ENCODE results near the gene ACVR2A. TPM values are rescaled to one million over a fixed set of nuclear protein-coding genes. Genes with fewer than 3 reads are reported as not detected.

Gene ACVR2A
- total RNA-seq, 4 donors from 2014 or later = 44.4 to 75.4 (median 62.0) TPM

DNA sequence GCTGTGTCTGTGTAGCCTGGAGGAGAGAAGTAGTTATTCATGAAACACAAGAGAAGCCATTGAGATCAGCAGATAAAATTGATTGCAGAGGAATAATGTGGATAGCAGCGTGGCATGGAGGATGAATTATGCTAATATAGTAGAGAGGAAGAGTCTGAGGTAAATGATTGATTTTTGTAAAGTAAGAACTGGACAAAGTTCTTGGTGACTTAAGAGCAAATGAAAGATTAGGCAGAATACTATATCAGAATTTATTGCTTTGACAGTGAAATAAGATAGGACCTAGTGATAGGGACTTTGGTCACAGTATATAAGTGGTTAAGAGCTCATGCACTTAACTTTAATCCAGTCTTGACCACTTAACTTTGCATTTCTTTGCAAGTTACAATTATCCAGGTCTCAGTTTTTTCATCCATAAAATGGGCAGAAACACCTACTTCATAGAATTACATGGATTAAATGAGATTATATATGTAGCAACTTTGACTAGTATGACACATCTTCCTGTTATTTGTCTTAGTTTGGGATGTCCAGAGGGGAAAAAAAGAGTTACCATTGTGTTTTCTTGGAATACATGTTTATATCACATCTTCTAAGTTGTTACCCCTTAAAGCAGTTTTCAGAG lies 29.1 kb downstream of the ACVR2A start:
- H3K4me3 ChIP-seq (ENCODE audit: low read depth, poor library complexity, severe bottlenecking) = no peak overlapping the region
- DNase-seq (ENCODE audit: low spot score in 2 of 2) = no peak
- intact Hi-C loops (cut with DNase I; ENCODE audit: low total_unique reads) = no loop called here
- TF ChIP-seq CTCF (IDR thresholded peaks at IDR 0.05) (no peak), POLR2A (IDR thresholded peaks at IDR 0.05) (no peak)
- 59 to 68% methylated on average over 1 of the region's 1 CpG for WGBS, 2 donors

- no peak for TF ChIP-seq POLR2A (IDR thresholded peaks at IDR 0.05)
These were observed 35.0 kb downstream of the ACVR2A start for GRCh38 chr2:147879846-147880245.

GRCh38 chr2:147882631-147883030 lies 37.8 kb downstream of the ACVR2A start:
- H3K4me3 ChIP-seq (ENCODE audit: low read depth, poor library complexity, severe bottlenecking) = no peak overlapping the region
- intact Hi-C loops (cut with DNase I; ENCODE audit: low total_unique reads) = no loop called here
- no peak for DNase-seq (ENCODE audit: low spot score in 2 of 2)
- TF ChIP-seq CTCF (IDR thresholded peaks at IDR 0.05) (no peak), POLR2A (IDR thresholded peaks at IDR 0.05) (no peak)

More at GRCh38 chr2:147879846-147880245, 35.0 kb downstream of the ACVR2A start:
- intact Hi-C loops (cut with DNase I; ENCODE audit: low total_unique reads) = no loop called here
- no peak overlapping the region for H3K4me3 ChIP-seq (ENCODE audit: low read depth, poor library complexity, severe bottlenecking)
- no peak for DNase-seq (ENCODE audit: low spot score in 2 of 2)

- no peak for TF ChIP-seq POLR2A (IDR thresholded peaks at IDR 0.05)
- TF ChIP-seq CTCF (IDR thresholded peaks at IDR 0.05) = no peak
- intact Hi-C loops (cut with DNase I; ENCODE audit: low total_unique reads) = no loop called here
- no peak for DNase-seq (ENCODE audit: low spot score in 2 of 2)
- no peak overlapping the region for H3K4me3 ChIP-seq (ENCODE audit: low read depth, poor library complexity, severe bottlenecking)
These were observed 40.0 kb downstream of the ACVR2A start for GRCh38 chr2:147884830-147885229.

- 70 to 75% methylated on average over 2 of the region's 2 CpGs for WGBS, 2 donors
- H3K4me3 ChIP-seq (ENCODE audit: low read depth, poor library complexity, severe bottlenecking) = no peak overlapping the region
- intact Hi-C loops (cut with DNase I; ENCODE audit: low total_unique reads) = no loop called here
- DNase-seq (ENCODE audit: low spot score in 2 of 2) = no peak
- TF ChIP-seq CTCF (IDR thresholded peaks at IDR 0.05) (no peak), POLR2A (IDR thresholded peaks at IDR 0.05) (no peak)
These were observed 41.3 kb downstream of the ACVR2A start for GRCh38 chr2:147886136-147886535.

- TF ChIP-seq POLR2A (IDR thresholded peaks at IDR 0.05) = no peak
- no peak for TF ChIP-seq CTCF (IDR thresholded peaks at IDR 0.05)
- DNase-seq (ENCODE audit: low spot score in 2 of 2) = no peak
- H3K4me3 ChIP-seq (ENCODE audit: low read depth, poor library complexity, severe bottlenecking) = no peak overlapping the region
- intact Hi-C loops (cut with DNase I; ENCODE audit: low total_unique reads) = no loop called here
- WGBS, 2 donors = 48 to 49% methylated on average over 3 of the region's 3 CpGs
These were observed 43.9 kb downstream of the ACVR2A start for GRCh38 chr2:147888680-147889079.
